Measurements from ENCODE around the gene THBS2.
A peak's percentile ranks its signal among the peaks of the same experiment; 100 is the strongest.
"Not testable (repeated sequence)": the region's sequence is repeated elsewhere in the genome, so short reads cannot be mapped to it uniquely, and the experiment has no call there.

The THBS2 gene

GRCh38 chr6:169282043-169282442 is 28.4 kb upstream of the THBS2 start:
- no peak for FAIRE-seq
- no peak for TF ChIP-seq TAF1 (IDR thresholded peaks at IDR 0.05; ENCODE audit: low read depth, low read length)

GRCh38 chr6:169277619-169278018 is 24.0 kb upstream of the THBS2 start:
- DNase-seq (ENCODE audit: insufficient read length, low spot score) (no peak), FAIRE-seq (no peak)
- no peak for TF ChIP-seq SPI1 (IDR thresholded peaks at IDR 0.05; ENCODE audit: low read depth, low read length)
- no peak for TF ChIP-seq POLR2A (IDR thresholded peaks at IDR 0.05; ENCODE audit: low read depth, low read length)
- no peak for TF ChIP-seq POU2F2 (IDR thresholded peaks at IDR 0.05; ENCODE audit: low read depth, low read length)
- TF ChIP-seq POLR2AphosphoS5 (IDR thresholded peaks at IDR 0.05; ENCODE audit: low read depth, low read length), result no peak
- no peak for TF ChIP-seq PAX5 (IDR thresholded peaks at IDR 0.05; ENCODE audit: insufficient read depth, low read length, severe bottlenecking)
- TF ChIP-seq TAF1 (IDR thresholded peaks at IDR 0.05; ENCODE audit: low read depth, low read length), result no peak

More at GRCh38 chr6:169282043-169282442, 28.4 kb upstream of the THBS2 start:
- no peak for DNase-seq (ENCODE audit: insufficient read length, low spot score)

- TF ChIP-seq SPI1 (IDR thresholded peaks at IDR 0.05; ENCODE audit: low read depth, low read length), result no peak
- no peak for TF ChIP-seq POLR2AphosphoS5 (IDR thresholded peaks at IDR 0.05; ENCODE audit: low read depth, low read length)
- TF ChIP-seq POU2F2 (IDR thresholded peaks at IDR 0.05; ENCODE audit: low read depth, low read length), result no peak
- no peak for TF ChIP-seq POLR2A (IDR thresholded peaks at IDR 0.05; ENCODE audit: low read depth, low read length)
- no peak for TF ChIP-seq TAF1 (IDR thresholded peaks at IDR 0.05; ENCODE audit: low read depth, low read length)
- TF ChIP-seq PAX5 (IDR thresholded peaks at IDR 0.05; ENCODE audit: insufficient read depth, low read length, severe bottlenecking), result no peak
- no peak for FAIRE-seq
Measured at GRCh38 chr6:169274781-169275180, 21.1 kb upstream of the THBS2 start.

GRCh38 chr6:169273511-169273910 is 19.9 kb upstream of the THBS2 start:
- FAIRE-seq, result no peak
- DNase-seq (ENCODE audit: insufficient read length, low spot score), result no peak
- no peak for TF ChIP-seq POU2F2 (IDR thresholded peaks at IDR 0.05; ENCODE audit: low read depth, low read length)
- no peak for TF ChIP-seq TAF1 (IDR thresholded peaks at IDR 0.05; ENCODE audit: low read depth, low read length)
- TF ChIP-seq PAX5 (IDR thresholded peaks at IDR 0.05; ENCODE audit: insufficient read depth, low read length, severe bottlenecking), result no peak
- TF ChIP-seq POLR2A (IDR thresholded peaks at IDR 0.05; ENCODE audit: low read depth, low read length), result no peak
- TF ChIP-seq SPI1 (IDR thresholded peaks at IDR 0.05; ENCODE audit: low read depth, low read length), result no peak
- no peak for TF ChIP-seq POLR2AphosphoS5 (IDR thresholded peaks at IDR 0.05; ENCODE audit: low read depth, low read length)

More at GRCh38 chr6:169274781-169275180, 21.1 kb upstream of the THBS2 start:
- no peak for DNase-seq (ENCODE audit: insufficient read length, low spot score)

GRCh38 chr6:169271877-169272216 is 18.2 kb upstream of the THBS2 start:
- FAIRE-seq (no peak), DNase-seq (ENCODE audit: insufficient read length, low spot score) (no peak)
- no peak for TF ChIP-seq PAX5 (IDR thresholded peaks at IDR 0.05; ENCODE audit: insufficient read depth, low read length, severe bottlenecking)

- TF ChIP-seq SPI1 (IDR thresholded peaks at IDR 0.05; ENCODE audit: low read depth, low read length) (no peak), POLR2AphosphoS5 (IDR thresholded peaks at IDR 0.05; ENCODE audit: low read depth, low read length) (no peak), PAX5 (IDR thresholded peaks at IDR 0.05; ENCODE audit: insufficient read depth, low read length, severe bottlenecking) (no peak), POLR2A (IDR thresholded peaks at IDR 0.05; ENCODE audit: low read depth, low read length) (no peak), POU2F2 (IDR thresholded peaks at IDR 0.05; ENCODE audit: low read depth, low read length) (no peak), TAF1 (IDR thresholded peaks at IDR 0.05; ENCODE audit: low read depth, low read length) (no peak)
- no peak for DNase-seq (ENCODE audit: insufficient read length, low spot score)
Measured at GRCh38 chr6:169271158-169271876, 17.7 kb upstream of the THBS2 start.

GRCh38 chr6:169270077-169270380 is 16.4 kb upstream of the THBS2 start:
- not testable (repeated sequence) for DNase-seq (ENCODE audit: insufficient read length, low spot score); FAIRE-seq

More at GRCh38 chr6:169271158-169271876, 17.7 kb upstream of the THBS2 start:
- no peak for FAIRE-seq

GRCh38 chr6:169269180-169270076 is 15.8 kb upstream of the THBS2 start:
- FAIRE-seq (no peak), DNase-seq (ENCODE audit: insufficient read length, low spot score) (no peak)
- TF ChIP-seq SPI1 (IDR thresholded peaks at IDR 0.05; ENCODE audit: low read depth, low read length) (0 out of 2 replicates have a peak, but pooled peaks have one; percentile 25), POU2F2 (IDR thresholded peaks at IDR 0.05; ENCODE audit: low read depth, low read length) (no peak)

- TF ChIP-seq POLR2AphosphoS5 (IDR thresholded peaks at IDR 0.05; ENCODE audit: low read depth, low read length) (no peak), POLR2A (IDR thresholded peaks at IDR 0.05; ENCODE audit: low read depth, low read length) (no peak), TAF1 (IDR thresholded peaks at IDR 0.05; ENCODE audit: low read depth, low read length) (no peak), SPI1 (IDR thresholded peaks at IDR 0.05; ENCODE audit: low read depth, low read length) (no peak), PAX5 (IDR thresholded peaks at IDR 0.05; ENCODE audit: insufficient read depth, low read length, severe bottlenecking) (no peak)
- DNase-seq (ENCODE audit: insufficient read length, low spot score), result no peak
- FAIRE-seq, result no peak
Measured at GRCh38 chr6:169268276-169268675, 14.6 kb upstream of the THBS2 start.

- FAIRE-seq (no peak), DNase-seq (ENCODE audit: insufficient read length, low spot score) (no peak)
- TF ChIP-seq POLR2AphosphoS5 (IDR thresholded peaks at IDR 0.05; ENCODE audit: low read depth, low read length), result no peak
Measured at GRCh38 chr6:169266746-169267591, 13.3 kb upstream of the THBS2 start.
